ENCODE measurements around the gene FNIP1.

GRCh38 chr5:131776450-131776849 is 20.4 kb downstream of the FNIP1 start:
- TF ChIP-seq CTCF (IDR thresholded peaks at IDR 0.05) (no peak), POLR2A (IDR thresholded peaks at IDR 0.05) (no peak)
